Urinary bladder (tissue), 4 donors: ENCODE results near the gene ARSB. TPM values are rescaled to one million over a fixed set of nuclear protein-coding genes. Genes with fewer than 3 reads are reported as not detected.

Experiments used
- DNase-seq: peaks from one replicate; pipeline ENCODE4 v3.0.0-alpha.2; 2015; ENCODE audit errors: extremely low spot score
- H3K27ac ChIP-seq: one replicate; pipeline ENCODE4 v1.5.1; 2013; ENCODE audit warnings: low read depth, mild to moderate bottlenecking, moderate library complexity
- H3K36me3 ChIP-seq: one replicate; pipeline ENCODE4 v1.6.1; 2013; ENCODE audit warnings: mild to moderate bottlenecking, moderate library complexity; ENCODE audit not compliant: insufficient read depth
- H3K4me1 ChIP-seq: one replicate; pipeline ENCODE4 v1.6.1; 2013; ENCODE audit warnings: mild to moderate bottlenecking, moderate library complexity; ENCODE audit not compliant: insufficient read depth
- H3K4me3 ChIP-seq: one replicate; pipeline ENCODE4 v1.5.1; 2013; ENCODE audit warnings: low read depth, low read length
- WGBS: extraction: QIAGEN DNeasy Blood & Tissue Kit; methylation state at CpG from one replicate; pipeline ENCODE4 v1.1.7; 2013; 5-methylcytosine and 5-hydroxymethylcytosine counted together
- polyA plus RNA-seq: library from polyadenylated mRNA; stranded (reverse); fragments of 200-250 nt; gene quantifications from one replicate; pipeline ENCODE4 v1.2.3, GENCODE V29; 2013
- total RNA-seq: library from RNA; depleted of rRNA; stranded (reverse); fragments of >200 nt; gene quantifications from one replicate; pipeline ENCODE4 v1.2.3, GENCODE V29; 2014
- donor health status: healthy with polysubstance abuse.
- donor health status: healthy.

Gene ARSB
- total and polyA plus RNA-seq, 2 donors = 7.6 to 27.0 TPM

- H3K4me1 ChIP-seq = no peaks in the 10 kb centered on the region
- no peak overlapping the region for H3K4me3 ChIP-seq
- H3K36me3 ChIP-seq = no peaks in the 10 kb centered on the region
- no peak for DNase-seq
- H3K27ac ChIP-seq = no peak overlapping the region
- 82% methylated on average over 2 of the region's 2 CpGs for WGBS
These were observed 201.5 kb downstream of the ARSB start for GRCh38 chr5:78783434-78784130.

GRCh38 chr5:78782728-78783127 lies 202.4 kb downstream of the ARSB start:
- 95% methylated on average over 1 of the region's 1 CpG for WGBS
- no peak overlapping the region for H3K27ac ChIP-seq
- H3K4me1 ChIP-seq = no peaks in the 10 kb centered on the region
- H3K36me3 ChIP-seq = no peaks in the 10 kb centered on the region
- no peak overlapping the region for H3K4me3 ChIP-seq
- no peak for DNase-seq

- H3K4me3 ChIP-seq = no peak overlapping the region
- no peaks in the 10 kb centered on the region for H3K36me3 ChIP-seq
- WGBS = 84% methylated on average over 7 of the region's 7 CpGs
- DNase-seq = no peak
- H3K27ac ChIP-seq = no peak overlapping the region
- H3K4me1 ChIP-seq = no peaks in the 10 kb centered on the region
These were observed 203.4 kb downstream of the ARSB start for GRCh38 chr5:78781611-78782286.

GRCh38 chr5:78779771-78780616 lies 205.1 kb downstream of the ARSB start:
- 62% methylated on average over 12 of the region's 12 CpGs for WGBS
- no peak overlapping the region for H3K27ac ChIP-seq
- no peaks in the 10 kb centered on the region for H3K36me3 ChIP-seq
- H3K4me1 ChIP-seq = no peaks in the 10 kb centered on the region
- peak; percentile 47 for DNase-seq
- no peak overlapping the region for H3K4me3 ChIP-seq

- 94% methylated on average over 4 of the region's 4 CpGs for WGBS
- H3K27ac ChIP-seq = no peak overlapping the region
These were observed 205.8 kb downstream of the ARSB start for GRCh38 chr5:78779262-78779661.

GRCh38 chr5:78778538-78778937 lies 206.6 kb downstream of the ARSB start:
- Histone ChIP-seq H3K4me1 (no peaks in the 10 kb centered on the region), H3K4me3 (no peak overlapping the region), H3K27ac (no peak overlapping the region), H3K36me3 (no peaks in the 10 kb centered on the region)
- 76% methylated on average over 1 of the region's 1 CpG for WGBS
- no peak for DNase-seq

More at GRCh38 chr5:78779262-78779661, 205.8 kb downstream of the ARSB start:
- no peak overlapping the region for H3K4me3 ChIP-seq
- DNase-seq = no peak
- H3K4me1 ChIP-seq = no peaks in the 10 kb centered on the region
- H3K36me3 ChIP-seq = no peaks in the 10 kb centered on the region

- H3K4me3 ChIP-seq = no peak overlapping the region
- DNase-seq = no peak
- no peak overlapping the region for H3K27ac ChIP-seq
- no peaks in the 10 kb centered on the region for H3K36me3 ChIP-seq
- H3K4me1 ChIP-seq = no peaks in the 10 kb centered on the region
- 97% methylated on average over 5 of the region's 5 CpGs for WGBS
These were observed 207.2 kb downstream of the ARSB start for GRCh38 chr5:78777901-78778300.

GRCh38 chr5:78776637-78777036 lies 208.5 kb downstream of the ARSB start:
- H3K4me3 ChIP-seq = no peak overlapping the region

GRCh38 chr5:78773655-78774054 lies 211.5 kb downstream of the ARSB start:
- no peak overlapping the region for H3K27ac ChIP-seq
- no peak overlapping the region for H3K4me3 ChIP-seq
- 71% methylated on average over 8 of the region's 8 CpGs for WGBS
- H3K36me3 ChIP-seq = no peaks in the 10 kb centered on the region
- no peak for DNase-seq
- peaks cover 2% of the 10 kb centered on the region for H3K4me1 ChIP-seq

More at GRCh38 chr5:78776637-78777036, 208.5 kb downstream of the ARSB start:
- H3K36me3 ChIP-seq = no peaks in the 10 kb centered on the region
- H3K27ac ChIP-seq = no peak overlapping the region
- DNase-seq = no peak
- WGBS = 98% methylated on average over 1 of the region's 1 CpG
- H3K4me1 ChIP-seq = peaks cover 2% of the 10 kb centered on the region

GRCh38 chr5:78771260-78772205 lies 213.6 kb downstream of the ARSB start:
- Histone ChIP-seq H3K27ac (peak overlapping the region; percentile 54), H3K4me1 (peaks cover 2% of the 10 kb centered on the region), H3K4me3 (no peak overlapping the region), H3K36me3 (no peaks in the 10 kb centered on the region)
- no peak for DNase-seq
- WGBS = 46% methylated on average over 13 of the region's 13 CpGs

- DNase-seq = no peak
- H3K36me3 ChIP-seq = no peaks in the 10 kb centered on the region
- no peak overlapping the region for H3K4me3 ChIP-seq
- H3K4me1 ChIP-seq = peaks cover 2% of the 10 kb centered on the region
- 90% methylated on average over 7 of the region's 7 CpGs for WGBS
- no peak overlapping the region for H3K27ac ChIP-seq
These were observed 216.2 kb downstream of the ARSB start for GRCh38 chr5:78768781-78769380.

GRCh38 chr5:78766412-78766762 lies 218.7 kb downstream of the ARSB start:
- DNase-seq = no peak
- Histone ChIP-seq H3K36me3 (no peaks in the 10 kb centered on the region), H3K4me1 (no peaks in the 10 kb centered on the region), H3K4me3 (no peak overlapping the region), H3K27ac (no peak overlapping the region)
- 51% methylated on average over 5 of the region's 5 CpGs for WGBS
